GM23248 (cell line): Measurements from ENCODE around the gene GKN2. TPM values are rescaled to one million over a fixed set of nuclear protein-coding genes. Genes with fewer than 3 reads are reported as not detected.

ENCODE experiments used
- DNase-seq: peaks from one replicate; pipeline ENCODE4 v3.0.0-alpha.2; 2015
- H2AFZ ChIP-seq: fragments of 200-600 bp; sonication (generic); 2 replicates; pipeline ENCODE4 v1.6.1; 2016; ENCODE audit warnings: antibody characterized with exemption
- H3F3A ChIP-seq: fragments of 200-600 bp; sonication (generic); 2 replicates; pipeline ENCODE4 v1.6.1; 2016; ENCODE audit warnings: mild to moderate bottlenecking, antibody characterized with exemption, mixed run types; ENCODE audit not compliant: insufficient read depth
- H3K27ac ChIP-seq: fragments of 200-600 bp; sonication (generic); 2 replicates; pipeline ENCODE4 v1.5.1; 2016; ENCODE audit warnings: mild to moderate bottlenecking
- H3K27me3 ChIP-seq: fragments of 200-600 bp; sonication (generic); replicated peaks from 2 replicates; pipeline ENCODE4 v1.6.1; 2016; ENCODE audit warnings: mild to moderate bottlenecking; ENCODE audit not compliant: insufficient read depth
- H3K36me3 ChIP-seq: fragments of 200-600 bp; sonication (generic); 2 replicates; pipeline ENCODE4 v1.6.1; 2016; ENCODE audit warnings: low read depth, mild to moderate bottlenecking
- H3K4me1 ChIP-seq: fragments of 200-600 bp; sonication (generic); 2 replicates; pipeline ENCODE4 v1.6.1; 2016; ENCODE audit warnings: mild to moderate bottlenecking; ENCODE audit not compliant: insufficient read depth
- H3K4me2 ChIP-seq: fragments of 200-600 bp; sonication (generic); one replicate; pipeline ENCODE4 v1.6.1; 2016; ENCODE audit warnings: mild to moderate bottlenecking; ENCODE audit not compliant: unreplicated experiment
- H3K4me3 ChIP-seq: fragments of 200-600 bp; sonication (generic); 2 replicates; pipeline ENCODE4 v1.5.1; 2016; ENCODE audit warnings: mild to moderate bottlenecking
- H3K79me2 ChIP-seq: fragments of 200-600 bp; sonication (generic); 2 replicates; pipeline ENCODE4 v1.6.1; 2016; ENCODE audit warnings: mild to moderate bottlenecking; ENCODE audit not compliant: insufficient read depth
- H3K9ac ChIP-seq: fragments of 200-600 bp; sonication (generic); 2 replicates; pipeline ENCODE4 v1.6.1; 2016; ENCODE audit warnings: mild to moderate bottlenecking
- H3K9me2 ChIP-seq: fragments of 200-600 bp; sonication (generic); 2 replicates; pipeline ENCODE4 v1.6.1; 2016; ENCODE audit warnings: mixed run types, mild to moderate bottlenecking, moderate library complexity; ENCODE audit not compliant: insufficient read depth
- H3K9me3 ChIP-seq: fragments of 200-600 bp; sonication (generic); one replicate; pipeline ENCODE4 v1.6.1; 2017; ENCODE audit warnings: low read depth
- H4K20me1 ChIP-seq: fragments of 200-600 bp; sonication (generic); 2 replicates; pipeline ENCODE4 v1.6.0; 2016; ENCODE audit not compliant: insufficient read depth
- EZH2 ChIP-seq: fragments of 200-600 bp; sonication (generic); IDR thresholded peaks from 2 replicates; pipeline ENCODE4 v1.6.1; 2018; ENCODE audit warnings: antibody characterized with exemption, mild to moderate bottlenecking; ENCODE audit not compliant: insufficient read depth, poor library complexity, severe bottlenecking
- EZH2phosphoT487 ChIP-seq: fragments of 200-600 bp; sonication (generic); IDR thresholded peaks from 2 replicates; pipeline ENCODE4 v1.6.1; 2018; ENCODE audit warnings: antibody characterized with exemption, moderate library complexity, mild to moderate bottlenecking, low read depth; ENCODE audit not compliant: insufficient read depth
- WGBS, 2 experiments: methylation state at CpG; one replicate each; pipeline ENCODE4 v1.1.6; 2015 to 2017; ENCODE audit warnings: low lambda C conversion rate in 2 of 2, low coverage in 1 of 2; ENCODE audit errors: missing lambda C conversion rate in 2 of 2; 5-methylcytosine and 5-hydroxymethylcytosine counted together
- in situ Hi-C: fragments of 300-500 bp; cut with MboI; formaldehyde crosslinking; loops from 2 replicates; pipeline ENCODE4 v1.15.0; 2020
- polyA plus RNA-seq: library from polyadenylated mRNA; unstranded; fragments of >200 nt; fragmentation: Nextera tagmentation; extraction: Ambion mirVana; gene quantifications from 2 replicates; pipeline ENCODE4 v1.2.1, GENCODE V29; 2016
- total RNA-seq: library from RNA; depleted of rRNA; stranded (reverse); fragments of >200 nt; shearing (Covaris generic); gene quantifications from 2 replicates; pipeline ENCODE4 v1.2.3, GENCODE V29; 2014

Gene GKN2
- total and polyA plus RNA-seq, 2 experiments from 2014 or later, result not detected

- Histone ChIP-seq H4K20me1 (no peaks in the 10 kb centered on the region), H3K4me1 (peaks cover 23% of the 10 kb centered on the region), H3K27ac (no peak overlapping the region), H3K9me3 (no peaks in the 10 kb centered on the region), H3K9ac (no peak overlapping the region), H3K4me3 (no peak overlapping the region), H3K36me3 (no peaks in the 10 kb centered on the region), H3K4me2 (no peak overlapping the region), H2AFZ (no peak overlapping the region), H3F3A (peaks cover 5% of the 10 kb centered on the region; the same call in 1 of the 2 replicates), H3K79me2 (no peaks in the 10 kb centered on the region), H3K27me3 (no peaks in the 10 kb centered on the region), H3K9me2 (no peaks in the 10 kb centered on the region)
- TF ChIP-seq EZH2phosphoT487 (no peak), EZH2 (no peak)
- WGBS, 2 experiments, result 91 to 96% methylated on average over 1 of the region's 1 CpG
- DNase-seq, result peak; percentile 18
- in situ Hi-C loops, result no loop called here
Measured at GRCh38 chr2:68936889-68937288, 15.8 kb downstream of the GKN2 start.

- in situ Hi-C loops, result no loop called here
- peak; percentile 70 for DNase-seq
- TF ChIP-seq EZH2phosphoT487 (no peak), EZH2 (no peak)
- H3K4me1 ChIP-seq, result peaks cover 23% of the 10 kb centered on the region
- H3K27ac ChIP-seq, result no peak overlapping the region
- H3K27me3 ChIP-seq, result no peaks in the 10 kb centered on the region
- peak overlapping the region; percentile 54 for H2AFZ ChIP-seq
- WGBS, 2 experiments, result 19 to 21% methylated on average over 2 of the region's 2 CpGs
- peaks cover 5% of the 10 kb centered on the region; the same call in 1 of the 2 replicates for H3F3A ChIP-seq
- H3K9ac ChIP-seq, result no peak overlapping the region
- peak overlapping the region; percentile 34 for H3K4me2 ChIP-seq
- H3K79me2 ChIP-seq, result no peaks in the 10 kb centered on the region
- H4K20me1 ChIP-seq, result no peaks in the 10 kb centered on the region
- no peak overlapping the region for H3K4me3 ChIP-seq
- H3K9me3 ChIP-seq, result no peaks in the 10 kb centered on the region
- no peaks in the 10 kb centered on the region for H3K36me3 ChIP-seq
- H3K9me2 ChIP-seq, result no peaks in the 10 kb centered on the region
Measured at GRCh38 chr2:68936427-68936826, 16.3 kb downstream of the GKN2 start.

- no peaks in the 10 kb centered on the region for H3K27me3 ChIP-seq
- DNase-seq, result no peak
- no peaks in the 10 kb centered on the region for H3K9me3 ChIP-seq
- H3K79me2 ChIP-seq, result no peaks in the 10 kb centered on the region
- no peak overlapping the region for H3K9ac ChIP-seq
- no peaks in the 10 kb centered on the region for H4K20me1 ChIP-seq
- TF ChIP-seq EZH2 (no peak), EZH2phosphoT487 (no peak)
- in situ Hi-C loops, result no loop called here
- no peak overlapping the region for H3K27ac ChIP-seq
- H3K4me1 ChIP-seq, result peaks cover 23% of the 10 kb centered on the region
- no peak overlapping the region for H3K4me3 ChIP-seq
- WGBS, 2 experiments, result 94 to 99% methylated on average over 5 of the region's 5 CpGs
- H3F3A ChIP-seq, result peaks cover 5% of the 10 kb centered on the region; the same call in 1 of the 2 replicates
- no peaks in the 10 kb centered on the region for H3K36me3 ChIP-seq
- no peaks in the 10 kb centered on the region for H3K9me2 ChIP-seq
- no peak overlapping the region for H2AFZ ChIP-seq
- H3K4me2 ChIP-seq, result no peak overlapping the region
Measured at GRCh38 chr2:68935471-68935870, 17.2 kb downstream of the GKN2 start.

- 75 to 84% methylated on average over 3 of the region's 3 CpGs for WGBS, 2 experiments
- Histone ChIP-seq H3K36me3 (no peaks in the 10 kb centered on the region), H3K27ac (no peak overlapping the region), H3K79me2 (no peaks in the 10 kb centered on the region), H3K4me3 (no peak overlapping the region), H3K4me1 (peaks cover 23% of the 10 kb centered on the region), H3F3A (peaks cover 5% of the 10 kb centered on the region; the same call in 1 of the 2 replicates), H3K9me2 (no peaks in the 10 kb centered on the region), H4K20me1 (no peaks in the 10 kb centered on the region), H3K27me3 (no peaks in the 10 kb centered on the region), H2AFZ (no peak overlapping the region), H3K9me3 (no peaks in the 10 kb centered on the region), H3K4me2 (no peak overlapping the region), H3K9ac (no peak overlapping the region)
- TF ChIP-seq EZH2, result no peak
- no peak for TF ChIP-seq EZH2phosphoT487
- in situ Hi-C loops, result no loop called here
- DNase-seq, result no peak
Measured at GRCh38 chr2:68934021-68934420, 18.7 kb downstream of the GKN2 start.

- H3K4me1 ChIP-seq, result peaks cover 16% of the 10 kb centered on the region
- H3F3A ChIP-seq, result peaks cover 5% of the 10 kb centered on the region; the same call in 1 of the 2 replicates
- H3K4me3 ChIP-seq, result no peak overlapping the region
- H2AFZ ChIP-seq, result no peak overlapping the region
- WGBS, 2 experiments, result 68 to 69% methylated on average over 4 of the region's 4 CpGs
- no peak overlapping the region for H3K9ac ChIP-seq
- DNase-seq, result no peak
- in situ Hi-C loops, result no loop called here
- no peaks in the 10 kb centered on the region for H4K20me1 ChIP-seq
- no peak overlapping the region for H3K4me2 ChIP-seq
- H3K36me3 ChIP-seq, result no peaks in the 10 kb centered on the region
- no peaks in the 10 kb centered on the region for H3K27me3 ChIP-seq
- H3K9me2 ChIP-seq, result no peaks in the 10 kb centered on the region
- H3K27ac ChIP-seq, result no peak overlapping the region
- TF ChIP-seq EZH2 (no peak), EZH2phosphoT487 (no peak)
- H3K9me3 ChIP-seq, result no peaks in the 10 kb centered on the region
- H3K79me2 ChIP-seq, result no peaks in the 10 kb centered on the region
Measured at GRCh38 chr2:68932402-68932801, 20.3 kb downstream of the GKN2 start.
